Skin of body (tissue), 2 donors: Measurements from ENCODE around the gene APH1B. TPM values are rescaled to one million over a fixed set of nuclear protein-coding genes. Genes with fewer than 3 reads are reported as not detected.

Source experiments
- DNase-seq: peaks from one replicate; lab custom pipeline; 2025; lab: John Stamatoyannopoulos, UW
- total RNA-seq: library from RNA; depleted of rRNA; stranded (reverse); fragments of >200 nt; gene quantifications from one replicate; pipeline ENCODE4 v1.2.3, GENCODE V29; 2014

APH1B gene
- total RNA-seq, 1 donor from 2014 or later: 13.3 TPM

DNA sequence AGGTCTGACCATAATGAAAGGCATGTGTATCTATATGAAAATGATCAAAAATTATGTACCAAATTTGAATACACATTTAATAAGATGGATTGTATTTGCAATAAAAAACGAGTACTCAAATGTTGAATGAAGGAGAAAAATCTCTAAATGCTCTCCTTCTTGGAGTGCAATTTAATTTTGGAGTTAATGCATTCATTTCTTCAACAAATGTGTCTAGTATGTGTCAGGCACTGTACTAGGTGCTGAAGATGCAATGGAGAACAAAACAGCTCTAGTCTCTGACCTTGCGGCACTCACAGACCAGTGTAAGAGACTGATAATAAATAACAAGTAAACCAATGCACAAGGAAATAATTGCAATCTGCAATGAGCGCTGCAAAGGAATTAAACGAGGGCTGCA, 75.4 kb downstream of the APH1B start:
- no peak for DNase-seq

DNA sequence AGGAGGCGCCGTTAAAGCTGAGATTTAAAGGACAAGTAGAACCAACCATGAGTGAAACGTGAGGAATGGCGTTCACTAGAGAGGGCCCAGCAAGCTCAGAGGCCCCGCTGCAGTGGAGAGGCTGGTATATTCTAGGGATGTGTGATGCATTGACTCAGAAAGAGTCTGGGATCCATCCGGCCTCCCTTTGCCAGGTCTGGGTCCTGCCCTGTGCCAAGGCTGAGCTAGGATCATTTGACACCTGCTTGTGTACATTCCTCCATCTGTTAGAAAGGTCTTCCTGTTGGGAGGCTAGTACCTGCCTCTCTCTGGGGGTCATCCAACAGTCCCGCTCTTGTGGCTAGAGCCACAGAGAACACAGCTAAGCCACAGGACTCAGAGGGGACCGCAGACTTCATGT, 75.9 kb downstream of the APH1B start:
- no peak for DNase-seq

DNA sequence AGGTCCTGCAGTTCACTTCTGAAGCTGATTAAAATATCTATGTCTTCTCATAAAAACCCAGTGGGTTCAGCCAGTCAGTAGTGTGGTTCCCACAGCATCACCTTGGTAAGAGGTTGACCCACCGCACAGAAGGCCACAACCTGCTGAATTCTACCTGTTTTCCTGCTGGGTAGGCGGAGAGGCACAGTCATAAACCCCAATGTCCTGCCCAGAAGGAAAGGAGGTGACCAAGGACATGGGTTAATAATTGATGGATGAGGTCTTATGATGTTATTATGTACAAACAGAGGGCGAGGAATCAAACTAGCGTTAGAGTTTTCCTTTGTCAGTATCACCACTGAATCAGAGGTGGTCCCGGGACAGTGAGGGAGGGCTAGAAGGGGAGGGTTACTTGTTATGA, 76.5 kb downstream of the APH1B start:
- DNase-seq: no peak

DNA sequence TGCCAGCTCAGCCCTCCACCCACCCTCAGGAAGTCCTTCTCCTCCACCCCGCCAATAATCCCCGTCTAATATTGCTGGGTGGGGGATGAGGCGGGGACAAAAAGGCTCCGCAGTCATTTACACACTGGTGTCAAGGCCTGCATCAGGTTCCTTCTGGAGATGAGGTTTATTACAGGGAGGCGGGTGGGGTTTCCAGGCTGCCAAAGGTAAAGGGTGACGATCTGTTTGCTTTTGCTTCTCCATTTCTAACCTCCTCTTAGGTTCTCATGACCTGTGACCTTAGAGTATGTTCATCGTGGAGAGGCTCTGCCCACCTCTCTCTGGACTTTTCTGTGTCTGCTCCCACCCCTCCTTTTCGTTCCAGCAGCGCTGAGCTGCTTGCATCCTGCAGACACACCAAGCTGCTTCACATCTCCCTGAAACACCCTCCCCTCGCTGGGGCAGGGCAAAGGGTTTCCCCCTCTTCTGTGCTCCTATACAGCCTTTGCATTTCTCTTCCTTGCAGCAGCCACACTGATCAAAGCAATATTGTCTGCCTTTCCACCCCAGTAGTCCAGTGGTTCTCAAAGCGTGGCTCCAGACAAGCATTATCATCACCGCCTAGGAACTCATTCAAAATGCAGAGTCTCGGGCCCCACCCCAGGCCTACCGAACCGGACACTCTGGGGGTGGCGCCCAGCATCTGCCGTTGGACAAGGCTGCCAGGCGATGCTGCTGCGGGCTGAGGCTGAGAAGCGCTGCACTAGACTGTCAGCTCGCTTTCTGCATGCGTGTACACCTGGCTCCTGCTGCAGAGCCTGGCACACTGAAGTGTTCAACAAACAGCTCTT, 77.6 kb downstream of the APH1B start:
- DNase-seq: no peak

DNA sequence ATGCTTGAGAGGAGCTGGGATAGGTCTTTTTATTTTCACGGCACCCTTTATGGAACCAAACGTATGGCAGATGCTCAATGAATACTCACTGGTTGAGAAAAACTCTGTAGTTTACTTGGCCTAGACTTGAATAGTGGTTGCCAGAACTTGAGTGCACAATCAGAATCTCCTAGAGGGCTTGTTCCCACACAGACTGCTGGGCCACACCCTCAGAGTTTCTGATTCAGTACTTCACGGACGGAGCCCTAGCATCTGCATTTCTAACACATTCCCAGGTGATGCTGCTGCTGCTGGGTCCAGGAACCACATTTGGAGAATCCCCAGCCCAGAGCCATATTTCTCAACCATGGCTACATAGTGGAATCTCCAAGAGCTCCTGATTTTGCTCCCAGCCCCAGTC, 79.7 kb downstream of the APH1B start:
- DNase-seq: no peak

DNA sequence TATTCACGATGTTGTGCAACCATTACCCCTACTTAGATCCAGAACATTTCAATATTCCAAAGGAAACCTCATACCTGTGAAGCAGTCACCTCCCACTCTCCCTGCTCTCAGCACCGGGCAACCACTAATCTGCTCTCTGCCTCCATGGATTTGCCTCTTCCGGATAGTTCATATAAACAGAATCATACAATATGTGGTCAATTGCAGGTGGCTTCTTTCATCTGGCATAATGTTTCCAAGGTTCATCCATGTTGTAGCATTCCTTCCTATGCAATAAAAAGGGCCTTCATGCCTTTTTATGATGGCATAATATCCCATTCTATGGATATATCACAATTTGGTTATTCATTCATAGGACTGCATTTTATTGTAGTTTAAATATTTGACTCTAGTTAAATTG, 80.3 kb downstream of the APH1B start:
- DNase-seq: no peak

DNA sequence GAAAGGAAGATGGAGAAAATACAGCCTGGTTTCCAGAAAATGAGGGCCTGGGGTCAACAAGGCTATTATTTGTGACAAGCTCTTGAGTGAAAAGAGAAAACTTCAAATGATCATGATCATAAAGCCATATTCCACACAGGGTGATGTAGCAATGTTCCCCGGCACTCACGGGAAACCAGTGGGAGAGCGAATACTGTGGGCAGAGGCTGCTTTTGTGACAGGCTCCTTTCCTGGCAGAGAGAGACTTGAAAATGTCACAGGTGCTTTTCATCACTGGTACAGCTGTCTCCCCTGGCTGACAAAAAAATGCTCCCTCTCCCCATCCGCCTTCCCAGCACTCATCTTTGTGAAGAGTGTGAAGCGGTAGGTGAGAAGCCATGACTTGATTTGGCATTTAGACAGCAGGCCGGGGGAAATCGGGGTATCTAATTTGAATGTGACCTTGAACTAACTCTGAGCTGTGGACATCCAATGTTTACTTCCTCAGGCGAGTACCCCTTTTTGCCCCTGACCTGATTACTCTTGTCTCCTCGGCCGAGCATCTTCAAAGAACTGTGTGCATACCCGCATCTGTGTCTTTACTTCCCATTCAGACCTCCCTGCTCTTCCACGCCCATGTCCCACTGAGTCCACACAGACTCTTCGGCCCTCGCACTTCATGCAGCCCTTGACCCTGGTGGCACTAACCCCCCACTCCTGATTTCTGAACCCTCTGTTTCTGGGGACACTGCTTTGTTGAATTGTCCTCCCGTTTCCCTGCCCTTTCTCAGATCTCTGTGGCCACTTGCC, 81.0 kb downstream of the APH1B start:
- no peak for DNase-seq

Other genes starting within 250 kb of the APH1B start
- gene TPM1, start 234.9 kb upstream of the APH1B start, total RNA-seq: 519 TPM
- 12.4 TPM for gene LACTB, start 155.7 kb upstream of the APH1B start, total RNA-seq
- gene RPS27L, start 120.1 kb upstream of the APH1B start, total RNA-seq: 63.6 TPM
- gene RAB8B, start 88.0 kb upstream of the APH1B start, total RNA-seq: 52.0 TPM
- gene CA12, start 104.2 kb downstream of the APH1B start, total RNA-seq: 4.3 TPM
- 59.3 TPM for gene USP3, start 227.0 kb downstream of the APH1B start, total RNA-seq